ENCODE results near the gene TMED1. TPM values are rescaled to one million over a fixed set of nuclear protein-coding genes. Genes with fewer than 3 reads are reported as not detected.

Gene TMED1
- total RNA-seq, 1 experiment from 2014 or later, result 32.3 TPM

GRCh38 chr19:10782795-10783194, 53.2 kb downstream of the TMED1 start:
- H3K4me1 ChIP-seq (ENCODE audit: insufficient read depth, low read length), result no peaks in the 10 kb centered on the region
- Mint-ChIP-seq H3K27ac (no peak overlapping the region; a peak in 1 of 7 replicates), H3K4me1 (no peaks in the 10 kb centered on the region), H3K27me3 (ENCODE audit: low read depth) (no peaks in the 10 kb centered on the region), H3K4me3 (no peak overlapping the region), H3K36me3 (ENCODE audit: insufficient read depth in 1 of 3, low read depth in 3 of 3) (peaks cover 41 to 81% (median 71%) of the 10 kb centered on the region in 3 experiments; a peak in 6 of 7 replicates), H3K9me3 (no peaks in the 10 kb centered on the region)
- no peak overlapping the region for H3K56ac ChIP-seq (ENCODE audit: insufficient read length, low read depth, low read length)
- H3K4ac ChIP-seq (ENCODE audit: low read depth, low read length), result no peak overlapping the region
- H4K20me1 ChIP-seq (ENCODE audit: control insufficient read depth, insufficient read depth, insufficient read length), result no peaks in the 10 kb centered on the region
- no peak overlapping the region for H4K91ac ChIP-seq (ENCODE audit: insufficient read length, low read depth, low read length)
- no peaks in the 10 kb centered on the region for H3K23me2 ChIP-seq (ENCODE audit: insufficient read length, low read depth, low read length, poor library complexity, severe bottlenecking)
- no peak overlapping the region for H3T11ph ChIP-seq (ENCODE audit: low read length)
- H3K9me3 ChIP-seq (ENCODE audit: control insufficient read depth, low read depth, low read length), result no peaks in the 10 kb centered on the region
- H2BK5ac ChIP-seq (ENCODE audit: insufficient read length, low read length), result no peak overlapping the region
- TF ChIP-seq, protein P1, sequence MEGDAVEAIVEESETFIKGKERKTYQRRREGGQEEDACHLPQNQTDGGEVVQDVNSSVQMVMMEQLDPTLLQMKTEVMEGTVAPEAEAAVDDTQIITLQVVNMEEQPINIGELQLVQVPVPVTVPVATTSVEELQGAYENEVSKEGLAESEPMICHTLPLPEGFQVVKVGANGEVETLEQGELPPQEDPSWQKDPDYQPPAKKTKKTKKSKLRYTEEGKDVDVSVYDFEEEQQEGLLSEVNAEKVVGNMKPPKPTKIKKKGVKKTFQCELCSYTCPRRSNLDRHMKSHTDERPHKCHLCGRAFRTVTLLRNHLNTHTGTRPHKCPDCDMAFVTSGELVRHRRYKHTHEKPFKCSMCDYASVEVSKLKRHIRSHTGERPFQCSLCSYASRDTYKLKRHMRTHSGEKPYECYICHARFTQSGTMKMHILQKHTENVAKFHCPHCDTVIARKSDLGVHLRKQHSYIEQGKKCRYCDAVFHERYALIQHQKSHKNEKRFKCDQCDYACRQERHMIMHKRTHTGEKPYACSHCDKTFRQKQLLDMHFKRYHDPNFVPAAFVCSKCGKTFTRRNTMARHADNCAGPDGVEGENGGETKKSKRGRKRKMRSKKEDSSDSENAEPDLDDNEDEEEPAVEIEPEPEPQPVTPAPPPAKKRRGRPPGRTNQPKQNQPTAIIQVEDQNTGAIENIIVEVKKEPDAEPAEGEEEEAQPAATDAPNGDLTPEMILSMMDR (conservative IDR thresholded peaks at IDR 0.05), result no peak
- no peak overlapping the region for H2BK20ac ChIP-seq (ENCODE audit: low read depth, low read length, poor library complexity, severe bottlenecking)
- H3K79me2 ChIP-seq (ENCODE audit: insufficient read depth, low read length), result no peaks in the 10 kb centered on the region
- H2BK120ac ChIP-seq (ENCODE audit: low read depth, low read length, poor library complexity, severe bottlenecking), result no peak overlapping the region
- no CpG with 5 or more reads among the region's 13 CpGs for WGBS (ENCODE audit: extremely low coverage, insufficient read length, low lambda C conversion rate)
- H3K9ac ChIP-seq (ENCODE audit: extremely low read depth, insufficient read length, low read length), result no peak overlapping the region
- no peaks in the 10 kb centered on the region for H3K27me3 ChIP-seq (ENCODE audit: insufficient read depth, low read length)
- DNase-seq, result no peak
- H3K79me1 ChIP-seq (ENCODE audit: insufficient read depth, low read depth, low read length, poor library complexity, severe bottlenecking), result no peaks in the 10 kb centered on the region
- no peak overlapping the region for H2AFZ ChIP-seq (ENCODE audit: low read length)
- H3K23ac ChIP-seq (ENCODE audit: insufficient read length, low read depth, low read length), result no peak overlapping the region
- no peak overlapping the region for H2BK12ac ChIP-seq (ENCODE audit: insufficient read length, low read depth, low read length)
- no peak overlapping the region for H3K4me2 ChIP-seq (ENCODE audit: insufficient read depth, insufficient read length, low read length)
- H2AK5ac ChIP-seq (ENCODE audit: insufficient read length, low read length), result no peak overlapping the region
- H3K27ac ChIP-seq (ENCODE audit: insufficient read length, low read depth, low read length), result no peak overlapping the region
- H3K14ac ChIP-seq (ENCODE audit: insufficient read depth, low read length), result no peak overlapping the region
- H3K18ac ChIP-seq (ENCODE audit: insufficient read length, low read depth, low read length), result no peak overlapping the region
- no peak overlapping the region for H4K8ac ChIP-seq (replicated peaks; ENCODE audit: insufficient read length, low read depth, low read length)
- no peak overlapping the region for H4K5ac ChIP-seq (ENCODE audit: insufficient read length, low read depth, low read length)
- no peak overlapping the region for H2BK15ac ChIP-seq (ENCODE audit: low read depth, low read length)

Small RNAs within 50 kb of the gene (microRNA-seq; reads per million reads assigned to microRNA genes)
- gene MIR199A1 (ENCODE audit: borderline microRNAs expressed), result not detected
- gene MIR6793 (ENCODE audit: borderline microRNAs expressed), result not detected

Other genes with a start within 250 kb of the TMED1 start
- gene AP1M2, start 248.9 kb downstream of the TMED1 start, total RNA-seq (2021), result 146 and 150 TPM in 2 replicates
- gene SLC44A2, start 210.7 kb downstream of the TMED1 start, total RNA-seq (2021), result 111 and 121 TPM in 2 replicates
- gene ILF3, start 181.9 kb downstream of the TMED1 start, total RNA-seq (2021), result 787 and 841 TPM in 2 replicates
- gene QTRT1, start 134.8 kb downstream of the TMED1 start, total RNA-seq (2021), result 63.1 and 63.6 TPM in 2 replicates
- 136 and 152 TPM in 2 replicates for gene DNM2, start 118.1 kb downstream of the TMED1 start, total RNA-seq (2021)
- 0.20 TPM in 1 of 2 replicates, not detected in the other for gene C19orf38, start 12.2 kb upstream of the TMED1 start, total RNA-seq (2021)
- gene CARM1, start 35.3 kb upstream of the TMED1 start, total RNA-seq (2021), result 111 and 113 TPM in 2 replicates
- gene YIPF2, start 92.4 kb upstream of the TMED1 start, total RNA-seq (2021), result 58.2 and 60.2 TPM in 2 replicates
- 23.4 and 26.8 TPM in 2 replicates for gene TIMM29, start 92.6 kb upstream of the TMED1 start, total RNA-seq (2021)
- 245 and 261 TPM in 2 replicates for gene SMARCA4, start 124.8 kb upstream of the TMED1 start, total RNA-seq (2021)

All from H9 (cell line).